Subcutaneous preadipocyte (primary cell): ENCODE measurements around the gene PDCD1LG2. TPM values are rescaled to one million over a fixed set of nuclear protein-coding genes. Genes with fewer than 3 reads are reported as not detected.

Experiments used
- total RNA-seq: library from RNA; depleted of rRNA; stranded (reverse); fragments of >200 nt; gene quantifications from 2 replicates; pipeline ENCODE4 v1.2.3, GENCODE V29; 2012

The PDCD1LG2 gene
- 4.4 and 8.2 TPM in 2 replicates for total RNA-seq

GRCh38 chr9:5510360-5510931, at the start of gene PDCD1LG2:
TSS of gene PDCD1LG2 (plus strand) at chr9:5510531. CDS start at chr9:5522547, 12,016 bp downstream.

Other genes starting within 250 kb of the PDCD1LG2 start
- not detected in 2 replicates for gene RLN2, start 205.8 kb upstream of the PDCD1LG2 start, total RNA-seq
- gene RLN1, start 170.7 kb upstream of the PDCD1LG2 start, total RNA-seq: not detected in 2 replicates
- 13.2 and 17.6 TPM in 2 replicates for gene PLGRKT, start 72.6 kb upstream of the PDCD1LG2 start, total RNA-seq
- 1.8 TPM in 1 of 2 replicates, not detected in the other for gene CD274, start 60.0 kb upstream of the PDCD1LG2 start, total RNA-seq
- gene RIC1, start 118.6 kb downstream of the PDCD1LG2 start, total RNA-seq: 27.6 and 40.1 TPM in 2 replicates